HepG2 (cell line): ENCODE results near the gene ACTN2.

Experiments
- HNRNPUL1 ChIP-seq: fragments of 200-400 bp; formaldehyde crosslinking; IDR thresholded peaks from 2 replicates; pipeline ENCODE4 v1.6.1; 2017; ENCODE audit warnings: low read depth, mild to moderate bottlenecking, low read length, moderate library complexity
- KLF16 ChIP-seq, 2 experiments: sonication (generic) in 1 of 2; formaldehyde crosslinking in 1 of 2; IDR thresholded peaks; 2 replicates each; pipeline versions ENCODE4 v1.6.1 to v1.8.0; 2016 to 2023; ENCODE audit warnings: missing genetic modification reagents in 2 of 2, missing compliant biosample characterization in 1 of 2
- POLR2A ChIP-seq, 2 experiments: IDR thresholded peaks; 2 replicates each; pipeline ENCODE4 v1.6.1; 2011; ENCODE audit warnings: low read depth in 2 of 2, low read length in 2 of 2, mild to moderate bottlenecking in 1 of 2, moderate library complexity in 1 of 2; ENCODE audit not compliant: insufficient read depth in 1 of 2
- SMAD1 ChIP-seq: sonication (generic); formaldehyde crosslinking; IDR thresholded peaks from 2 replicates; pipeline ENCODE4 v1.4.0; 2020; ENCODE audit warnings: missing genetic modification reagents, low read depth, mild to moderate bottlenecking, borderline replicate concordance
- SP5 ChIP-seq: IDR thresholded peaks from 2 replicates; pipeline ENCODE4 v1.6.1; 2016; ENCODE audit warnings: low read depth, borderline replicate concordance
- ZNF720 ChIP-seq: sonication (generic); formaldehyde crosslinking; IDR thresholded peaks from 2 replicates; pipeline ENCODE4 v1.4.0; 2020; ENCODE audit warnings: missing genetic modification reagents
- TF ChIP-seq, protein P1 (sequence below): sonication (generic); formaldehyde crosslinking; IDR thresholded peaks from 2 replicates; pipeline ENCODE4 v1.9.0; 2021; ENCODE audit warnings: missing genetic modification reagents, borderline replicate concordance
- TF ChIP-seq, protein P2 (sequence below): sonication (generic); formaldehyde crosslinking; IDR thresholded peaks from 2 replicates; pipeline ENCODE4 v1.8.1; 2023; ENCODE audit warnings: missing genetic modification reagents, inconsistent platforms, borderline replicate concordance

DNA sequence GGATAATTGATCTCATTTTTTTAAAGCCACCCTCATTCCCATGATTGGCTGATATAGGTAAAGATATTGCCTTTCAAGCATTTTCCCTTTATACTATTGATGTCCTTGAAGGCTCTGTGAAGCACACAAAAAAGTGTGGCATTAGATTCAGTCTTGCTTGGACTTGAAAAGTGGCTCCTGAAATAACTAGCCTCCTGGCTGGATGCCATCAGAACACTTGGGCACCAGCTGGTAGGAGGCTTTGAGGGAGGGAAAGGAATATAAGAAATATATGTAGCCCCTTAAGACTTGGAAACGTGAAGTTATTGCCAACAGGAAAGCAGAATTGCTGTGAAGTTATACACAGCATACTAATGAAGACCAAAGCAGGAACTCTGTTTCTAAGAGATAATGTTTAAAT, 122.8 kb downstream of the ACTN2 start:
- TF ChIP-seq, protein P1, sequence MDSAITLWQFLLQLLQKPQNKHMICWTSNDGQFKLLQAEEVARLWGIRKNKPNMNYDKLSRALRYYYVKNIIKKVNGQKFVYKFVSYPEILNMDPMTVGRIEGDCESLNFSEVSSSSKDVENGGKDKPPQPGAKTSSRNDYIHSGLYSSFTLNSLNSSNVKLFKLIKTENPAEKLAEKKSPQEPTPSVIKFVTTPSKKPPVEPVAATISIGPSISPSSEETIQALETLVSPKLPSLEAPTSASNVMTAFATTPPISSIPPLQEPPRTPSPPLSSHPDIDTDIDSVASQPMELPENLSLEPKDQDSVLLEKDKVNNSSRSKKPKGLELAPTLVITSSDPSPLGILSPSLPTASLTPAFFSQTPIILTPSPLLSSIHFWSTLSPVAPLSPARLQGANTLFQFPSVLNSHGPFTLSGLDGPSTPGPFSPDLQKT (CRISPR knock-in tag) = no peak
- TF ChIP-seq, protein P2, sequence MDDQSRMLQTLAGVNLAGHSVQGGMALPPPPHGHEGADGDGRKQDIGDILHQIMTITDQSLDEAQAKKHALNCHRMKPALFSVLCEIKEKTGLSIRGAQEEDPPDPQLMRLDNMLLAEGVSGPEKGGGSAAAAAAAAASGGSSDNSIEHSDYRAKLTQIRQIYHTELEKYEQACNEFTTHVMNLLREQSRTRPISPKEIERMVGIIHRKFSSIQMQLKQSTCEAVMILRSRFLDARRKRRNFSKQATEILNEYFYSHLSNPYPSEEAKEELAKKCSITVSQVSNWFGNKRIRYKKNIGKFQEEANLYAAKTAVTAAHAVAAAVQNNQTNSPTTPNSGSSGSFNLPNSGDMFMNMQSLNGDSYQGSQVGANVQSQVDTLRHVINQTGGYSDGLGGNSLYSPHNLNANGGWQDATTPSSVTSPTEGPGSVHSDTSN (CRISPR knock-in tag) = no peak
- TF ChIP-seq POLR2A (IDR thresholded peaks at IDR 0.05; ENCODE audit: insufficient read depth in 1 of 2, low read depth in 2 of 2, low read length in 2 of 2) (no peak), KLF16 (CRISPR knock-in tag; IDR thresholded peaks at IDR 0.05) (no peak), ZNF720 (CRISPR knock-in tag) (no peak), SMAD1 (CRISPR knock-in tag) (no peak), SP5 (CRISPR knock-in tag) (no peak), HNRNPUL1 (no peak)
